Ishikawa (cell line): ENCODE data around the gene EXD2.

Experiments
- CEBPB ChIP-seq: IDR thresholded peaks from 2 replicates; pipeline ENCODE4 v1.6.1; 2012
- EGR1 ChIP-seq: IDR thresholded peaks from 2 replicates; pipeline ENCODE4 v1.6.1; 2012
- EP300 ChIP-seq: IDR thresholded peaks from 2 replicates; pipeline ENCODE4 v1.6.1; 2012; ENCODE audit warnings: borderline replicate concordance
- FOXM1 ChIP-seq: IDR thresholded peaks from 2 replicates; pipeline ENCODE4 v1.6.1; 2012; ENCODE audit warnings: low read depth, borderline replicate concordance
- NFIC ChIP-seq: IDR thresholded peaks from 2 replicates; pipeline ENCODE4 v1.6.1; 2012
- RAD21 ChIP-seq: IDR thresholded peaks from 2 replicates; pipeline ENCODE4 v1.6.1; 2012; ENCODE audit warnings: low read depth
- TAF1 ChIP-seq: IDR thresholded peaks from 2 replicates; pipeline ENCODE4 v1.6.1; 2012; ENCODE audit warnings: low read depth, mild to moderate bottlenecking
- YY1 ChIP-seq: IDR thresholded peaks from 2 replicates; pipeline ENCODE4 v1.6.1; 2012; ENCODE audit warnings: low read depth
- ZBTB7A ChIP-seq: IDR thresholded peaks from 2 replicates; pipeline ENCODE4 v1.6.1; 2012; ENCODE audit warnings: low read depth
- TF ChIP-seq, protein P1 (sequence below): IDR thresholded peaks from 2 replicates; pipeline ENCODE4 v1.6.1; 2012; ENCODE audit warnings: low read depth, mild to moderate bottlenecking
- TF ChIP-seq, protein P2 (sequence below): IDR thresholded peaks from 2 replicates; pipeline ENCODE4 v1.6.1; 2012

GRCh38 chr14:69261761-69262331, 70.5 kb downstream of the EXD2 start:
- no peak for TF ChIP-seq EP300
- TF ChIP-seq CEBPB = no peak
- no peak for TF ChIP-seq RAD21
- TF ChIP-seq, protein P1, sequence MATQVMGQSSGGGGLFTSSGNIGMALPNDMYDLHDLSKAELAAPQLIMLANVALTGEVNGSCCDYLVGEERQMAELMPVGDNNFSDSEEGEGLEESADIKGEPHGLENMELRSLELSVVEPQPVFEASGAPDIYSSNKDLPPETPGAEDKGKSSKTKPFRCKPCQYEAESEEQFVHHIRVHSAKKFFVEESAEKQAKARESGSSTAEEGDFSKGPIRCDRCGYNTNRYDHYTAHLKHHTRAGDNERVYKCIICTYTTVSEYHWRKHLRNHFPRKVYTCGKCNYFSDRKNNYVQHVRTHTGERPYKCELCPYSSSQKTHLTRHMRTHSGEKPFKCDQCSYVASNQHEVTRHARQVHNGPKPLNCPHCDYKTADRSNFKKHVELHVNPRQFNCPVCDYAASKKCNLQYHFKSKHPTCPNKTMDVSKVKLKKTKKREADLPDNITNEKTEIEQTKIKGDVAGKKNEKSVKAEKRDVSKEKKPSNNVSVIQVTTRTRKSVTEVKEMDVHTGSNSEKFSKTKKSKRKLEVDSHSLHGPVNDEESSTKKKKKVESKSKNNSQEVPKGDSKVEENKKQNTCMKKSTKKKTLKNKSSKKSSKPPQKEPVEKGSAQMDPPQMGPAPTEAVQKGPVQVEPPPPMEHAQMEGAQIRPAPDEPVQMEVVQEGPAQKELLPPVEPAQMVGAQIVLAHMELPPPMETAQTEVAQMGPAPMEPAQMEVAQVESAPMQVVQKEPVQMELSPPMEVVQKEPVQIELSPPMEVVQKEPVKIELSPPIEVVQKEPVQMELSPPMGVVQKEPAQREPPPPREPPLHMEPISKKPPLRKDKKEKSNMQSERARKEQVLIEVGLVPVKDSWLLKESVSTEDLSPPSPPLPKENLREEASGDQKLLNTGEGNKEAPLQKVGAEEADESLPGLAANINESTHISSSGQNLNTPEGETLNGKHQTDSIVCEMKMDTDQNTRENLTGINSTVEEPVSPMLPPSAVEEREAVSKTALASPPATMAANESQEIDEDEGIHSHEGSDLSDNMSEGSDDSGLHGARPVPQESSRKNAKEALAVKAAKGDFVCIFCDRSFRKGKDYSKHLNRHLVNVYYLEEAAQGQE = no peak
- no peak for TF ChIP-seq ZBTB7A
- TF ChIP-seq EGR1 = no peak
- TF ChIP-seq, protein P2, sequence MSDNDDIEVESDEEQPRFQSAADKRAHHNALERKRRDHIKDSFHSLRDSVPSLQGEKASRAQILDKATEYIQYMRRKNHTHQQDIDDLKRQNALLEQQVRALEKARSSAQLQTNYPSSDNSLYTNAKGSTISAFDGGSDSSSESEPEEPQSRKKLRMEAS = no peak
- TF ChIP-seq YY1 = no peak
- no peak for TF ChIP-seq NFIC
- TF ChIP-seq FOXM1 = no peak
- TF ChIP-seq TAF1 = no peak
